ENCODE data around the gene ATP5F1B. TPM values are rescaled to one million over a fixed set of nuclear protein-coding genes. Genes with fewer than 3 reads are reported as not detected.

Gene ATP5F1B
- polyA plus RNA-seq, 3 donors, result 856 to 1,271 (median 990) TPM

- DNase-seq (ENCODE audit: extremely low read depth in 1 of 11, low read depth in 9 of 11, low spot score in 4 of 11), result no peak
These were observed 12.1 kb downstream of the ATP5F1B start for GRCh38 chr12:56633468-56634241.

DNA sequence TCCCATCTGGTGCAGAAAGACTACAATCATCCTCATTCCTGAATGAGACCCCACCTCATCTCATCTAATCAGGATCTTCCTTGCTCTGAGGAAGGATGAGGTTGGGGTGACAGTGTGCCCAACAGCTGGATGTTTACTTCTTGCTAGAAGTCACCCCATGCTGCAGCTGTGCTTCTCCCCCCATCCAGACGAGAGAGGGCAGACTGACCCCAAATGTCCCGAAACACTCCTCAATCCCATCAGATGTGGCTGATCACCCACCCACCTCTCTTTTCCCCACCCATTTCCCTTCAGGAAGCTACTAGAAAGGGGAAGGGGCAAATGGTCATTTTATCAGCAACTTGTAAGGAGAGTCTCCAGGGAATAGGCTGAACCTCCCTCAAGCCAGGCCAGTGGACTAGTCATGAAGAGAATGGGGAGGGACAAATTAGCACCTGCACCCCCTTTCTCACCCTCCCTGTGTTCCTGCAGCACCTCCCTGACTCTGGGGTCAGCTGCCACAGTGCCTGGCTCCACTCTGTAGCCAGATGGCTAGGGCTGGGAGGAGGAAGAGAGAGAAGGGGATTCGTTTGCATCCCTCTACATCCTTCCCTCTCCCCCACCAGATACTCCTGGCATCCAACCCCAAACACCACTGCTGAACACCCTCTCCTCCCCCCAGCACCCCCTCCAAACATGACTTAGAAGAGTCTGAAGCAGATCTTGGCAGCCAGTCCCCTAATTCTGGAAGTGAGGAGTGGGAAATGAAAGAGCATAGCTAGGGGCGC lies 12.9 kb downstream of the ATP5F1B start:
- DNase-seq (ENCODE audit: extremely low read depth in 1 of 11, low read depth in 9 of 11, low spot score in 4 of 11), result no peak

DNA sequence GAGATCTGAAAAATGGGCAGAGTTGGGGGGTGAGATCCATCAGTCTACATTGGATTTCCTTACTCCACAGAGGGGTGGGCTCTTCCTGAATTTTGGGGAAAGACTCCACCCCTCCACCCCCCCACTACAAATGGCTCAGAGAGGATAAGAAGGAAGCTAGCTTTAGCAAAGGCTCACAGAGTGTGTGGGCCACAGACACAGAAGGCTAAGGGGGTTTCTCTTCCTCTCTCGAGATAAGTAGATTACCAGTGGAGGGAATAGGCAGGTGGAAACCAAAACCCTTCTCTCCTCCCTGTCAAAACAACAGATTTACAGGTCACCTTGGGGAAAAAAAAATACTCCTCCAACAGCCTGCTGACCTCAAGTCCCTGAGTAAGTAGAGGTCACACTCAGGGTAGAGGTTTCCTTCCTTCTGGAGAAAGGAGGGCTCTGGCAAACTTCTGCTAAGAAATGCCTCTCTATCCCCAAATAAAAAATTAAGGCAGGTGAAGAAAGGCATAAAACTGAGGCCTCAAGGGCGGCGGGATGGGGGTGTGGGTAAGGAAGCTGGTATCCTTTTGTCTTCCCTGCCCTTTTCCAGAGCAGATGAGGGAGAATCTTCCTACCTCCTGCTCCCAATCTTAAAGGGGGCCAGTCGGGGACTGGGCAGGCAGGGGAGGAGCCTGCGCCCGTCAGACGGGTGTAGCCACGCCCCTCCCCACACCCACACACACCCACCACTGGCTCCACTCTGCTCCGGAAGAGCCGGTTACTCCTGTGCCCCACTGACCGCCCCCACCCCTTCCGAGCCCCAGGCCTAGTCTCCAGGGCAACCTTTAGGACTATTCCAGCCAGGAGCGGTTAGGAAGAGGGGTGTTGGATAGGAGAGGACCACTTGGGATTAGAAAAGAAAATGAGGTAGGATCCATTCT lies 13.7 kb downstream of the ATP5F1B start:
- peak in 1 of 11 donors; percentile 41 for DNase-seq (ENCODE audit: extremely low read depth in 1 of 11, low read depth in 9 of 11, low spot score in 4 of 11)

DNA sequence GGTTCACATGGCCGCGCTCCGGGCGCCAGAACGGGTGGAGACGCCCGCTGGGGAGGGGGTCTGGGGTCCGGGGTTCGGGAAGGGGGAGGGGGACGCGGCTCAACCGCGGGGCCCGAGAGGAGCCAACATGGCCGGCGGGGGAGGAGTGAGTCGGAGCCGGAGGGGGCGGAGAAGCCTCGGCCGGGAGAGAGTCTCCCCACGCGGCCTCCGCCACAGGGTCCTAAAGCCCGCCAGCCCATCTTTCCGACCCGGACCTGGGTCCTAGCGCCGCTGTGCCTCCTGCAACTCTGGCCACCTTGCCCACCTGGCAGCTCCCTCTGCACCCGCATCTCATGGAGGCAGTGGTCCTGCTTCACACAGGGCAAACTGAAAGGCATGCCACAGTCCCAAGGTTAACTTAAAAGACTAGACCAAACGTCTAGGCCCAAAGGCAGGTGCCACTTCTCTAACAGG lies 15.6 kb downstream of the ATP5F1B start, which contains the start of gene BAZ2A:
Gene BAZ2A (minus strand): TSS at position 147 of the 453 bp plus-strand sequence. CDS start 12,796 bp downstream, outside the sequence.
- peak in 9 of 11 donors; percentile 74 to 90 (median 86) for DNase-seq (ENCODE audit: extremely low read depth in 1 of 11, low read depth in 9 of 11, low spot score in 4 of 11)

- DNase-seq (ENCODE audit: extremely low read depth in 1 of 11, low read depth in 9 of 11, low spot score in 4 of 11), result no peak
These were observed 16.2 kb downstream of the ATP5F1B start for GRCh38 chr12:56629459-56630179.

GRCh38 chr12:56628671-56629458 lies 16.9 kb downstream of the ATP5F1B start:
- peak in 2 of 11 donors; percentile 45 to 57 for DNase-seq (ENCODE audit: extremely low read depth in 1 of 11, low read depth in 9 of 11, low spot score in 4 of 11)

- DNase-seq (ENCODE audit: extremely low read depth in 1 of 11, low read depth in 9 of 11, low spot score in 4 of 11), result no peak
These were observed 19.1 kb downstream of the ATP5F1B start for GRCh38 chr12:56626701-56627100.

- DNase-seq (ENCODE audit: extremely low read depth in 1 of 11, low read depth in 9 of 11, low spot score in 4 of 11), result no peak
These were observed 23.2 kb downstream of the ATP5F1B start for GRCh38 chr12:56622535-56622934.

- no peak for DNase-seq (ENCODE audit: extremely low read depth in 1 of 11, low read depth in 9 of 11, low spot score in 4 of 11)
These were observed 28.9 kb downstream of the ATP5F1B start for GRCh38 chr12:56616925-56617324.

- no peak for DNase-seq (ENCODE audit: extremely low read depth in 1 of 11, low read depth in 9 of 11, low spot score in 4 of 11)
These were observed 29.5 kb downstream of the ATP5F1B start for GRCh38 chr12:56616244-56616643.

DNA sequence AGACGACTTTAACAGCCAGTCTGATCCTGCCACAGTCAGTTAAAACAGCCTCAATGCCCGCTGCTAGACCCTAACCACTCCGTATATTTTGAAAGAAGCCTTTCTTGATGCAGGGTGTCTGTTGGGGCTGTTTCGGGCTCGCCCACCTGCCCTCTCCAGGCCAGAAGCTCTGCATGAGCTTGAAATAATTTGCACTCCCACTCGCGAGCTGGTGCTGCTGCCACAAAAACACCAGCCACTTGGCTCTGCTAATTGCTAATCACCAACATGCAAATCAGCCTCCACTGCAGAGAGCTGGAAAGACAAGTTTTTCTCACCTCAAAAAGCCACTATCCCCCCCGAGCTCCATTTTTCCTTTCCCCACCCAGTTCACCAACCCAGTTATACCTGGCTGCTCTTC lies 31.2 kb downstream of the ATP5F1B start:
- DNase-seq (ENCODE audit: extremely low read depth in 1 of 11, low read depth in 9 of 11, low spot score in 4 of 11), result no peak

GRCh38 chr12:56604355-56604754 lies 41.4 kb downstream of the ATP5F1B start:
- no peak for DNase-seq (ENCODE audit: extremely low read depth in 1 of 11, low read depth in 9 of 11, low spot score in 4 of 11)

DNA sequence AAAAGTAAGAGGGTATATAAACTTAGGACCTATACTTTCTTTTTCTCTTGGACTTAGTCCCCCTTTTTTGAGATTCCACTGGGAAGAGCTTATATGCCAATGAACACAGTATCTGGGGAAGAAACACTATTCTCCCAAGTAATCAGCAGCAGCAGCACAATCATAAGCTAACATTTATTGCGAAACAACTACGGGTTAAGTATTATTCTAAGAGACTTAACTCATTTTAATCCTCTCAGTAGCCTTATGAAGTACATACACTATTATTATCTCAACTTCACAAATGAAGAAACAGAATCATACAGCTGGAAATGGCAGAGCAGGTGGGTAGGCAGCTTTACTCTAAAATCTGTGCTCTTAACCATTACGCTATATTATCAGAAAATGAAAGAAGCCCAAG lies 43.5 kb downstream of the ATP5F1B start:
- no peak for DNase-seq (ENCODE audit: extremely low read depth in 1 of 11, low read depth in 9 of 11, low spot score in 4 of 11)

GRCh38 chr12:56601503-56601902 lies 44.3 kb downstream of the ATP5F1B start:
- DNase-seq (ENCODE audit: extremely low read depth in 1 of 11, low read depth in 9 of 11, low spot score in 4 of 11), result no peak

GRCh38 chr12:56600753-56601152 lies 45.0 kb downstream of the ATP5F1B start:
- no peak for DNase-seq (ENCODE audit: extremely low read depth in 1 of 11, low read depth in 9 of 11, low spot score in 4 of 11)

DNA sequence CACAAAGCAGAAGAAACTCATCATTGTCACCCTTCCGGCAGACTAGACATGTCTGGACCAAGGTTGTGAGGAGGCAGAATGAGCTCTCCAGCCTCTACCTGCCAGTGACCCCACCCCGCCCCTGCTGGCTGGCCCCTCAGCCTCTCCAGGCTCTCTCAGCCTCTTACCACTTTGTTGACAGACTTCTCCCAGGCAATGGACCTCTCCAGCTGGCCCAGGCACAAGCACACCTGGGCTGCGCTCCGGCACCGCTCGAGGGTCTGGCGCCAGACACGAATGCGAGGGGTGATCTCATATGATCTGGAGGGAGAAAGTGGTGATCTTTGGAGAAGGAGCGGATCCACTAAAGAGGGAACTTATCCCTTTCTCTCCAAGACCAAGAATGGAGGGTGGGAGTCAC lies 46.0 kb downstream of the ATP5F1B start:
- no peak for DNase-seq (ENCODE audit: extremely low read depth in 1 of 11, low read depth in 9 of 11, low spot score in 4 of 11)

- no peak for DNase-seq (ENCODE audit: extremely low read depth in 1 of 11, low read depth in 9 of 11, low spot score in 4 of 11)
These were observed 46.7 kb downstream of the ATP5F1B start for GRCh38 chr12:56599041-56599440.

- no peak for DNase-seq (ENCODE audit: extremely low read depth in 1 of 11, low read depth in 9 of 11, low spot score in 4 of 11)
These were observed 49.0 kb downstream of the ATP5F1B start for GRCh38 chr12:56596815-56597214.
